Measurements from ENCODE around the gene CD3E.
A peak's percentile ranks its signal among the peaks of the same experiment; 100 is the strongest.

CD3E gene
- total RNA-seq, result 150 reads per million, percentile 89 among the genes with 10 or more reads in this experiment

DNA sequence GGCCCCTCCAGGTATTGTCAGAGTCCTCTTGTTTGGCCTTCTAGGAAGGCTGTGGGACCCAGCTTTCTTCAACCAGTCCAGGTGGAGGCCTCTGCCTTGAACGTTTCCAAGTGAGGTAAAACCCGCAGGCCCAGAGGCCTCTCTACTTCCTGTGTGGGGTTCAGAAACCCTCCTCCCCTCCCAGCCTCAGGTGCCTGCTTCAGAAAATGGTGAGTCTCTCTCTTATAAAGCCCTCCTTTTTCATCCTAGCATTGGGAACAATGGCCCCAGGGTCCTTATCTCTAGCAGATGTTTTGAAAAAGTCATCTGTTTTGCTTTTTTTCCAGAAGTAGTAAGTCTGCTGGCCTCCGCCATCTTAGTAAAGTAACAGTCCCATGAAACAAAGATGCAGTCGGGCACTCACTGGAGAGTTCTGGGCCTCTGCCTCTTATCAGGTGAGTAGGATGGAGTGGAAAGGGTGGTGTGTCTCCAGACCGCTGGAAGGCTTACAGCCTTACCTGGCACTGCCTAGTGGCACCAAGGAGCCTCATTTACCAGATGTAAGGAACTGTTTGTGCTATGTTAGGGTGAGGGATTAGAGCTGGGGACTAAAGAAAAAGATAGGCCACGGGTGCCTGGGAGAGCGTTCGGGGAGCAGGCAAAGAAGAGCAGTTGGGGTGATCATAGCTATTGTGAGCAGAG is at the start of gene CD3E:
Gene CD3E, plus strand, starts transcription at position 163 of the 681 bp plus-strand sequence. Its CDS starts 223 bp downstream, at position 386.
- DNase-seq, result peak; percentile 53

DNA sequence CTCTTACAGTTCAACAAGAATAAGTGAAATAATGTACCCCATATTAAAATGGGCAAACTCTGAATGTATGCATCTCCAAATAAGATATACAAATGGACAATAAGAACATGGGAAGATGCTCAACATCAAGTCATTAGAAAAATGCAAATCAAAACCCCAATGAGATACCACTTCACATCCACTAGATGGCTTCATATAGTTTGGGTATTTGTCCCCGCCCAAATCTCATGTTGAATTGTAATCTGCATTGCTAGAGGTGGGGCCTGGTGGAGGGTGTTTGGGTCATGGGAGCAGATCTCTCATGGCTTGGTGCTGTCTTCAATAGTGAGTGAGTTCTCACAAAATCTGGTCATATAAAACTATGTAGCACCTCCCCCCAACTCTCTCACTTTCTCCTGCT is 46.1 kb upstream of the CD3E start:
- no peak for DNase-seq

DNA sequence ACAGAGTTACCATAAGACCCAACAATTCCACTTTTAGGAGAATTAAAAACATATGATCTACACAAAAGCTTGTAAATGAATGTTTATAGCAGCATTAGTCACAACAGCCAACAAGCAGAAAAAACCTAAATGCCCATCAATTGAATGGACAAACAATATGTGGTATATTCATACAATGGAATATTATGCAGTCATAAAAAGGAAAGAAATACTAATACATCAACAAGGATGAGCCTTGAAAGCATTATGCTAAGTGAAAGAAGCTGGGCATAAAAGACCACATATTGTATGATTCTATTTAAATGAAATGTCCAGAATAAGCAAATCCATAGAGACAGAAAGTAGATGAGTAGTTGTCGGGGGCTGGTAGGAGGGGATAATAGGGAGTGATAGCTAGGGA is 45.4 kb upstream of the CD3E start:
- DNase-seq, result no peak

DNA sequence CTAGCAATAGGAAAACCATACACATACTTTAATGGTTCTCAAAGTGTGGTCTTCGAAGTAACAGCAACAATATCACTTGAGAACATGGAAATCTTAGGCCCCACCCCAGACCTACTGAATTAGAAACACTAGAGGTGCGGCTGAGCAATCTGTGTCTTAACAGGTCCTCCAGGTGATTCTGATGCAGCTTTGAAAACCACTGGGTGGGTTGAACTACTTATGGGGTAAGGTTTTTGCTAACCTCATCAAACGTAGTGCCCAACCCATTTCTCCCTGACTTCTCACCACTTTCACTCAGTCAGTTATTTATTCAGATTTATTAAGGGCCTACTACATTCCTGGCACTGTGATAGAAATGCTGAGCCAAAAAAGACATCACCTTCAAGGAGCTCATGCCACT is 44.2 kb upstream of the CD3E start:
- no peak for DNase-seq

- DNase-seq, result no peak
Measured at GRCh38 chr11:118263112-118263511, 41.4 kb upstream of the CD3E start.

- DNase-seq, result no peak
Measured at GRCh38 chr11:118263695-118264568, 40.6 kb upstream of the CD3E start, which contains the start of gene MPZL2. TSS of gene MPZL2 (minus strand) at chr11:118264297. CDS start at chr11:118264153, 144 bp downstream.

DNA sequence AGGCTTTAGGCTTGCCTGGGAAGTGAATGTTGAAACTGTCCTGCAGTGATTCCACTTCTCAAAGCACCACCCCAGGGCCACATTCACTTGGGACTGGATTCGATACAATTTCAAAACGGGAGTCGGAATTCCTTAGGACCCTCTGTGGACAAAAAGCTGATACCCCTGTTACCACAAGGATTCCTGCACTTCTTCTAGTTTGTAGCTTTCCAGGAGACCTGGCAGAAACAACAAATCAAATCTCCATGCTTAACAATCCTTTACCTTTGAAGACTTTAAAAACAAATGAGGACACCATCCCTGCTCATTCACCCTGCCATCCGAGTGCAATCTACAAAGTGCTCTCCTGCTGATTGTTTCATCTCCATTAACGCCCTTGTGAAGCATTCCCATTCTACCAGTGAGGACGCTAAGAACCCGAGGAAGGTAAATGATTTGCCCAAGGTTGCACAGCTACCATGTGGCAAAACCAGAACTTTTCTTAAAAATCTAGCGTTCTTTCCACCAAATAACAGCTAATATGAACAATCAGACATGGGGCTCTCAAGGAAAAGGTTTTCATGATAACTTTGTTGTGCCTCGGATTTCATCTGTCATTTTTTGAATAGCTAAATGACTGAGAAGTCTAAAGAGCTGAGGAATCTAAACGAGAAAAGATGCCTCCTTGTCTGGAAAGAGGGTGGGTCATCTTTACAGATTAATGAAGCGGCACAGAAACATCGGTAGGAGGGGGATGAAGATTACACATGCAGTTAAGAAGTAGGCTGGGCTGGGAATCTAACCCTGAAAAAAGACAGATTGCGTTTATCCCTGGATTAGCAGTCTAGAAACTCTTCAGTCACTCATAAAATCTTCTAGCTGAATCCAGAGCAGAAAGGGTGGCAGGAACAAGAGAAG is 39.7 kb upstream of the CD3E start:
- no peak for DNase-seq

DNA sequence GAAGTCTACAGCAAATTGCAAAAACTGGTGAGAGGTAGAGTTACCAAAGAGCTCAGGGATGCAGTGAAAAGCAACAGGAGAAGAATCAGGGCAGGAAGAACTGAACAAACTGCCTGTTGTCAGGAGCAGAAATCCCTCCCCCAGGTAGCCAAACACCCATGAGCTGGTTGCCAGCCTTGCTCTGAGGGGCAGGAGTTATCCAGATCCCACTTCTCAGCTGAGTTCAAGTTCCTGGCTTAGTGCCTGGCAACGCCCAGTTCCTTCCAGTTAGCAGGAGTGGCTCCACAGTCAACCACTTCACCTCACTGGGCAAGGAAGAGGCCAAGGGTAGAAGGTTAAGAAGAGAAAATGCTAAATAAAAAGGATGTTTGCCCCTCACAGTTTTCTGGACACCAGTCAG is 38.6 kb upstream of the CD3E start:
- no peak for DNase-seq

- no peak for DNase-seq
Measured at GRCh38 chr11:118267486-118267885, 37.0 kb upstream of the CD3E start.

DNA sequence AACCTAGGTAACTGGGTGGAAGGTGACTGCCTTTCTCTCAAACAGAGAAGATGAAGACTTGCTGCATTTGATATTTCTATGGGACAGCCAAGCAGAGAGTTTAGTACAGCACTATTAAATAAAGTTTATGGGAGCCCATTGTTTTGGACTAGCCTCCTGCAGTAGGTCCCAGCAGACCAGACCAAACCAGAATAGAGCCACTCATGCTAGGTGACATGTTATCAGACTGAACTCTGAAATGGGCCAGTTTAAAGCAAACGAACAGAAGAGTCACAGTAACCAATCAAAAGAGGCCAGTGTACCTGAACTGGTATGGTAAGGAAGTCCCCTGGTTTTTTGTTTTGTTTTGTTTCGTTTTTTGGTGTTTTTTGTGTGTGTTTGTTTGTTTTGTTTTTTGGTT is 32.5 kb upstream of the CD3E start:
- DNase-seq, result no peak

DNA sequence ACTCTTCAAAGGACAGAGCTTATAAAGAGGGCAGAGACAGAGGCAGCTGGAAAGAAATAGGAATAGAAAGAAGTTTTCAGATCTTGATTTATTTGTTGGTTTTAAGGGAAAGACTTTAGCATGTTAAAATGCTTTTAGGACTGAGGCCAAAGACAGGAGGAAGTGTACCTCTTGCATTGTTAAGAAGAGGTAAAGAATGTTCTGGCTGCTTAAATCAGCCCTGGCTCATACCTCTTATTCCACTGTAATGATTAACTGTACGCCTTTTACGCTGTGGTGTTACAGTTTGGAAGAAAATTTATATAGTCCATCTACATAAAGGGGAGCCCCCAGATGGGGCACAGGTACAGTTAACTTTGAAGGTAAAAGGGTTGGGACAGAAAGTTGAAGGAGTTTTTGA is 30.3 kb upstream of the CD3E start:
- DNase-seq, result no peak

DNA sequence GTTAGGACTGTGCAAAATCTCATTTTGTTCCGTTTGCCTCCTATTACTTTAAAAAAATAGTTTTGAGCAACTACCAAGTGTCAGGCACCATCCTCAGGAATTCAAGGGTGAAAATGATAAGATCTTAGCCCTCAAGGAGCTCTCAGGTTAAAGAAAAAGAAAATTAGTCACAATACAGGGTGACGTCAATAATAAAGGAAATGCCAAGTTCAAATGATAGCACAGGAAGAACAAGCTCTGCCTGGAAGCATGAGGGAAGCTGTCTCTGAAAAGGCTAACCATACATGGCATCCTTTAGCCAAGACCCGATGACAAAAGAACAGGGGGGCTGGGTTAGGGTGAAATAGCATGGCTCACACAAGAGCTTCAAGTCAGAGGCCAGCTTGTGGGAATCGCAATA is 29.4 kb upstream of the CD3E start:
- no peak for DNase-seq

DNA sequence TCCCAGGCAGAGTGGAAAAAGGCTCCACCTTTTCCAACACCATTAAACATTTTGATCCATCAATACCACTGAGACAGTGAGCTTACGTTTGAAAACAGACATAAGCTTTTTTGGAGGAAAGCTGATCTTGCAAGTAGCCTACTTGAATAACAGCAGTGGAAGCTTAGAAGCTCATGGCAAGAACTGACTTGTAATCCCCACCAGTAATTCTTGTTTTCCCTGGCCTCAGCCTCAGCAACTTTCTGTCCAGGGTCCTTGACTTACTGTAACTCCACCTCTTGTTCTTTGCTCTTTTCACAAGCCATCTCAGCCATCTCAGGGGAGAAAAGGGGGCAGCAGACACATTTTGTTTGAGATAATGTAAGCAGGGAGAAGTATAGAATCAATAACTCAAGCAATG is 28.1 kb upstream of the CD3E start:
- no peak for DNase-seq

DNA sequence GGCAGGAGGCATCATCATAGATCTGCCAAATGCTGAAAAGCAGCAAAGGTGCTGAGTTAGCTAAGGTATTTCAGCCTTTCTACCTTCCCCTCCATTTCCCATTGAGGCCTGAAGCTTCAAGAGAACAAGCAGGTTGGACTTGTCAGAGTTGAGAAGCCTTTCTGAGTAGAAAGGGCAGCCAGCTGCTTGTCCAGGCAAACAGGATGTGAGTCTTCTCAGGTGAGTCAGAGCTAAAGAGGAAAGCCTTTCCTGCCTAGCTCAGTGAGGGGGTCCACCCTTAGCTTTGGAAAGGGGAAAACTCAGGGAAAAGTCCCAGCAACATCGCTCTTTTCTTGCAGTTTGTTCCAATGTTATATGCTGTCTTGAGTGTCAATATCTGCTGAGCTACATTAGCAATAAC is 27.2 kb upstream of the CD3E start:
- no peak for DNase-seq

DNA sequence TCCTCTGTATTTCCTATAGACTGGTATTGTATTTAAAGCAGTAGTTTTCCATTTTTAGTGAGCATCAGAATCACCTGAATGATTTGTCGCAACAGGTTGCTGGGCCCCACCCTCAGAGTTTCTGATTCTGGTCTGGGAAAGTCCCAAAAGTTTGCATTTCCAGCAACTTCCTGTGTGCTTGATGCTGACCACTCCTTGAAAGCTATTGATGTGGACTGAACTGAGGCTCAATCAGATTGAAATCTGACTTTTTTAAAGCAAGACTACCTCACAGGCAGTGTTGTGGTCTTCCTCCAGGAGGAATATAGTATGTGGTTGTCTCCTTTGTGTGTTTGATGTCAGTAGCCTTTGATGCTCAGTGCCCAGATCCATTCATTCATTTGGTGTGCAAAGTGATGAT is 23.2 kb upstream of the CD3E start:
- DNase-seq, result no peak

- no peak for DNase-seq
Measured at GRCh38 chr11:118282606-118283005, 21.9 kb upstream of the CD3E start.

DNA sequence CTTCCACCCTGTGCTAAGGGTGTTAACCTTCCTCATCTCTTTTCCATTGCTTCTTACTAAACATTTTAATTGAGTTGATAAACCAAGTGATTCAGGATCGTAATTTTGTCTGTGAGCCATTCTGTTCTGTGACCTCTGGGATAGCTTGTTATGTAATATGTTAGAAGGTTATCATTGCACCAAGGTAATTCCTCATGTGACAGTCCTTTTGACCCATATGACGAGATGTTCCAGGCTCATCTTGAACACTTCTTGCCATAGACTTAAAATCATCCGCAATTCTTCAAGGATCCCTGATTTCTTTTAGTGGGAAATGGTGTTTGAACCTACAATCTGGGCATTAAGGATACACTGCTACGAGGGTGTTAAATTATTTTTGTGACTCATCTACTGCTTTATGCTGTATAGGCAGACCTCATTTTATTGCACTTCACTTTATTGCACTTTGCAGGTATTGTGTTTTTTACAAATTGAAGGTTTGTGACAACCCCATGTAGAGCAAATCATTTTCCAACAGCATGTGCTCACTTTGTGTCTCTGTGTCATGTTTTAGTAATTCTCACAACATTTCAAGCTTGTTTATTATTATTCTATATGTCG is 21.4 kb upstream of the CD3E start:
- no peak for DNase-seq

- no peak for DNase-seq
Measured at GRCh38 chr11:118283756-118284350, 20.7 kb upstream of the CD3E start.

DNA sequence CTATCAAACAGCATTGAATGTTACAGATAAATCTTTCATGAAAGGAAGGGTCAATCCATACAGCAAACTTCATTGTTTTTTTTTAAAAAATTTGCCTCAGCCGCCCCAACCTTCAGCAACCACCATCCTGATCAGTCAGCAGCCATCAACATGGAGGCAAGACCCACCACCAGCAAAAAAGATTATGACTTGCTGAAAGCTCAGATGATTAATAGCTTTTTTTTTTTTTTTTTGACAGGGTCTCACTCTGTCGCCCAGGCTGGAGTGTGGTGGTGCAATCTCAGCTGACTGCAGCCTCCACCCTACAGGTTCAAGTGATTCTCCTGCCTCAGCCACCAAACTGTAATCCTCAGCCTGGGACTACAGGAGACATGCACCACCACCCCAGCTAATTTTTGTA is 18.0 kb upstream of the CD3E start:
- no peak for DNase-seq

GRCh38 chr11:118287006-118287405 is 17.5 kb upstream of the CD3E start:
- DNase-seq, result no peak

DNA sequence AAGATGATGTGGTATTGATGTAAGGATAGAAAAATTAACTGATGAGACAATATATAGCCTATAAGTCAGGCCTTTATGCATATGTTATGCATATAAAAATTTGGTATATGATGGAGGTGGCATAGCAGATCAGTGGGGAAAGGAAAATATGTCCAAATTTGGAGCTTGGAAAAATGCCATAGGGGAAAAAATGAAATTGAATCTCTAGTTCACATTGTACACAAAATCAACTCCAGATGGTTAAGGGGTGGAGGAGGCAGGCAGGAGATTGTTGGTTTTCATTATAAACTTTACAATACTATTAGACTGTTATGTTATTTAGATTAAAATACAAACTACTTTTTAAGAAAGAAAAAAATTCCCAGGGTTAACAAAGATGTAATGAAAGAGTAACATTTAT is 15.1 kb upstream of the CD3E start:
- no peak for DNase-seq

GRCh38 chr11:118290923-118291322 is 13.6 kb upstream of the CD3E start:
- DNase-seq, result peak; percentile 12

All from effector CD4-positive, alpha-beta T cell (primary cell).